Measurements from ENCODE around the gene STOX2.

DNA sequence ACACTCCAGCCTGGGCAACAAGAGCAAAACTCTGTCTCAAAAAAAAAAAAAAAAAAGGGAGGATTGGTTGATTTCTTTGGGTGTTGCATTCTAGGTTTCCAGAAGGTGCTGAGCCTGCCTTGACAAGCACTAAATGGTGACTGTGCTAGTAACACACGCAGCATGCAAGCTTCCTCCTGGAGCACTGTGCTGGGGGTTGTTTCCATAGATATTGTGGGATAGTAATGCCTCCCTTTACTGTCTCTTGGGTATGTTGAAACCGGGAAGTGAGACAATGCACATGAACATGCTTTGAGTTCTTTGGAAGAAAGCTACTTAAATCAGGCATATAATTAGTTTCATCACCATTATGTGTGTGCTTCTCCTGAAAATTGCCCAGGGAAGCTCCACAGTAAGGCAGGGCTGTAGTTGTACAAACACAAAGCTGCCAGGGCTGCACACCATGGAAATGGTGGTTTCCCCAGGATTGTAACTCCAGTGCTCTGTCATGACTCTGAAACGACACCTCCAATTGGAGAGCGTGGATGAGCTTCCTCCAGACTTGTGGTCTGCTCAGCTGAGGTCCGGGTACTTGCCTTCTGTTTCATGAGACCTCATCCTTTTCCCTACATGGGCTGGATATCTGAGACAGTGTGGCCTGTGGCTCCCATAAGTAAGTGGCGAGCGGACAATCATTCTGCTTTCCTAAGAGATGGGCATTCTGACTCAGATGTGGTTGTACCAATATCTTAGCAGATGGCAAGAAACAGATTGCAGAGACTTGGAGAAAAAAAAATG, 31.5 kb upstream of the STOX2 start:
- TF ChIP-seq, protein P1, sequence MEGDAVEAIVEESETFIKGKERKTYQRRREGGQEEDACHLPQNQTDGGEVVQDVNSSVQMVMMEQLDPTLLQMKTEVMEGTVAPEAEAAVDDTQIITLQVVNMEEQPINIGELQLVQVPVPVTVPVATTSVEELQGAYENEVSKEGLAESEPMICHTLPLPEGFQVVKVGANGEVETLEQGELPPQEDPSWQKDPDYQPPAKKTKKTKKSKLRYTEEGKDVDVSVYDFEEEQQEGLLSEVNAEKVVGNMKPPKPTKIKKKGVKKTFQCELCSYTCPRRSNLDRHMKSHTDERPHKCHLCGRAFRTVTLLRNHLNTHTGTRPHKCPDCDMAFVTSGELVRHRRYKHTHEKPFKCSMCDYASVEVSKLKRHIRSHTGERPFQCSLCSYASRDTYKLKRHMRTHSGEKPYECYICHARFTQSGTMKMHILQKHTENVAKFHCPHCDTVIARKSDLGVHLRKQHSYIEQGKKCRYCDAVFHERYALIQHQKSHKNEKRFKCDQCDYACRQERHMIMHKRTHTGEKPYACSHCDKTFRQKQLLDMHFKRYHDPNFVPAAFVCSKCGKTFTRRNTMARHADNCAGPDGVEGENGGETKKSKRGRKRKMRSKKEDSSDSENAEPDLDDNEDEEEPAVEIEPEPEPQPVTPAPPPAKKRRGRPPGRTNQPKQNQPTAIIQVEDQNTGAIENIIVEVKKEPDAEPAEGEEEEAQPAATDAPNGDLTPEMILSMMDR (IDR thresholded peaks at IDR 0.05) = no peak
- no peak for TF ChIP-seq POLR2A (IDR thresholded peaks at IDR 0.05)
